ENCODE results near the gene EFNA5.

Gene EFNA5

DNA sequence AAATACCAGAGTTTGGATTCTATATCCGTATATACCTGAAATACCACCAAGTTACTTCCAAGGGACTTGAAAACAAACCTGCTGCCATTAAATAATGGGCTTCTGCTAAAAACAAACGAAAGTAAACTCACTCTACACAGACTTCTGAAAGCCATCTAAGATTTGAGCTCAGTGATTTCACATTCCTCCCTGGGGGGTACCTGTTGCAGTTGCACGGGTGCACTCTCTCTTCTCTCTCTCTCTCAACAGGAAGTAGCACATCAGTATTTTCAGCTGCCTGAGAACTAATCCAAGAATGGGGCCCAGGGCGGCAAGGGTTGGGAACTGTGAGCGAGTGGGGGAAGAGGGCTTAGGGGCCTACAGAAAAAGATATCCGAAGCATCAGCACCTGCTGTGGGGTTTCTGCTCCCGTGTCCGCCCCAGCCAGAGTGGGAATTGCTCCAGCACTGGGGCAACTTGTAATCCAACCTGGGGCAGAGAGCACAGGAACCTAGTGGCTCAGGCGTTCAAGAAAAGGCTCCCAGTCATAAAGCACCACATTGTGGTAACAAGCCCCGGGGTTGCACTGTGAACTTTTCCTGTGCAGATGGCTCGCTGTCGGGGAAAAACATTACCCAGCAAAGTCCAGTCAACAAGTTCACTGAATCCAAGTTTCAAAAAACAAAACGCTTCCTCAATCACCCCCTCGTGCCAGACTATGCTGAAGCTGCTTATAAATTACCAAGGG, 99.8 kb downstream of the EFNA5 start:
- DNase-seq (ENCODE audit: low spot score), result peak; percentile 32

- no peak for DNase-seq (ENCODE audit: low spot score)
Observed at GRCh38 chr5:107570181-107570580, 100.6 kb downstream of the EFNA5 start.

- DNase-seq (ENCODE audit: low spot score), result no peak
Observed at GRCh38 chr5:107567901-107568671, 102.7 kb downstream of the EFNA5 start.

DNA sequence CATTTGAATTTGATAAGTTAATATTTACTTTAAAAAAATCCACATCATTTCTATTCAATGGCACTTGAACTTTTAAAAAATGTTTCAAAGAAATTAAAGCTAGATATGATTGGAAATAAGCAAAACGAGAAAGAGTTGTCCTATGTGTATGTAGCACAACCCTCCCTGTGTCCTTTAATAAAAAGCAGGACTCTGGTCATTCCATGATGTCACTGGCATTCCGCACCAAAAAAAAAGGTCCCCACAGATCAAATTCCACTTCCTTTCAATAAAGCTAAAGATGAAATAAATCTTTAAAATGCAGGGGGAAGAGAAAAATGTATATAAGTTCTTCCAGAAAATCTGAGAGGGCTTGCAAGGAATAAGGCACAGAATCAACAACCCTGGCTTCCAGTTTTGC, 103.8 kb downstream of the EFNA5 start:
- no peak for DNase-seq (ENCODE audit: low spot score)

- DNase-seq (ENCODE audit: low spot score), result no peak
Observed at GRCh38 chr5:107565791-107566767, 104.7 kb downstream of the EFNA5 start.

- no peak for DNase-seq (ENCODE audit: low spot score)
Observed at GRCh38 chr5:107564931-107565372, 105.8 kb downstream of the EFNA5 start.

- DNase-seq (ENCODE audit: low spot score), result no peak
Observed at GRCh38 chr5:107563959-107564544, 106.7 kb downstream of the EFNA5 start.

DNA sequence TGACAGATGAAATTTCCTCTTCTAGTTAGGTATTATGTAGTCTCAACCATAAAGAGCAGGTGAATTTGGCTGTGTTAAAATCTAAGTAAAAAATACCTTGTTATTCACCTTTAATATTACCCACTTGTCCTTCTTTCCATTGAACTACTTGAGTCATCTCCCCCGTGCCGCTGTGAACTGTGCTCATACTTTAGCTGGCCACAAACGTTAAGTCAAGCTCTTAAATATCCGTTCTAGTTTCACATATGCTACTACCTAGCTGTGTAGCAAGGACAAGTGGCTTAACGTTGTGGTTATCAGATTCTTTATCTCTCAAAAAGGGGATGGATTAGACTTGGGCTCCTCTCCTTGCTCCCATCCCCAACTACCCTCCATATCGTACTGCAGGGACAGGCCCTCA, 110.4 kb downstream of the EFNA5 start:
- DNase-seq (ENCODE audit: low spot score), result no peak

GRCh38 chr5:107558823-107559375, 111.8 kb downstream of the EFNA5 start:
- no peak for DNase-seq (ENCODE audit: low spot score)

DNA sequence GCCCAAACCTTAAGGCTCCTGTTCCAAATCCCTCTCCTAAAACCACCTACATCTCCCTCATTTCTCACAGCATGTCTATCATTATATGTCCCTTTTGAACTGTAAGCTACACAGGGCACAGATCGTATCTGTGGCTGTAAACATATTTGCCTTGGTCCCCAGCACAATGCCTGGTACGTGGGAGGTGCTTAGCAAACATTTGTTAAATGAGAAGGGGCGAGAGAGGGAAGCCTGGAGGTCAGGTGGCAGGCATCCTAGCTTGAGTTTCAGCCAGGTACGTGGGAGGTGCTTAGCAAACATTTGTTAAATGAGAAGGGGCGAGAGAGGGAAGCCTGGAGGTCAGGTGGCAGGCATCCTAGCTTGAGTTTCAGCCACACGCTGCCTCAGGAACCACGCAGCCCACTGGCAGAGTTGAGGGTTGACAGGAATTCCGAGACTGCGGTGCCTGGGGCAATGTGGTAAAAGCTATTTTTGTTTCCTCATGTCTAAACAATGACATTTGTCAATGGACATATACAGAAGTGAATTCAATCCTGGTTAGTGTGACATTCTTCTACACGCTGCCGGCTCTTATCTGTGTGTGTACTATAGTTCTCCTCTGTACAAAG, 113.6 kb downstream of the EFNA5 start:
- DNase-seq (ENCODE audit: low spot score), result no peak

DNA sequence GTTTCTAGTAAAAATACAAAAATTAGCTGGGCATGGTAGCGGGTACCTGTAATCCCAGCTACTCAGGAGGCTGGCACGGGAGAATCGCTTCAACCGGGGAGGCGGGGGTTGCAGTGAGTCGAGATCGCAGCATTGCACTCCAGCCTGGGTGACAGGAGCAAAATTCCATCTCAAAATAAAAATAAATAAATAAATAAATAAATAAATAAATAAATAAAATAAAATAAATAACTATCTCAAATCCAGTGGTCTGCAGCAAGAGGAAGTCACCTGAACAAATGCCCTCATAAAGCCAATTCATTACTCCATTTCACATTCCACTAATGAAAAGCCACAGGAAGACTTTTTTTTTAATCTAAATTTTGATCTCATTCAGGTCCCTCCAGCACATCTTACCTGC, 114.2 kb downstream of the EFNA5 start:
- DNase-seq (ENCODE audit: low spot score), result no peak

GRCh38 chr5:107555425-107556090, 115.2 kb downstream of the EFNA5 start:
- no peak for DNase-seq (ENCODE audit: low spot score)

DNA sequence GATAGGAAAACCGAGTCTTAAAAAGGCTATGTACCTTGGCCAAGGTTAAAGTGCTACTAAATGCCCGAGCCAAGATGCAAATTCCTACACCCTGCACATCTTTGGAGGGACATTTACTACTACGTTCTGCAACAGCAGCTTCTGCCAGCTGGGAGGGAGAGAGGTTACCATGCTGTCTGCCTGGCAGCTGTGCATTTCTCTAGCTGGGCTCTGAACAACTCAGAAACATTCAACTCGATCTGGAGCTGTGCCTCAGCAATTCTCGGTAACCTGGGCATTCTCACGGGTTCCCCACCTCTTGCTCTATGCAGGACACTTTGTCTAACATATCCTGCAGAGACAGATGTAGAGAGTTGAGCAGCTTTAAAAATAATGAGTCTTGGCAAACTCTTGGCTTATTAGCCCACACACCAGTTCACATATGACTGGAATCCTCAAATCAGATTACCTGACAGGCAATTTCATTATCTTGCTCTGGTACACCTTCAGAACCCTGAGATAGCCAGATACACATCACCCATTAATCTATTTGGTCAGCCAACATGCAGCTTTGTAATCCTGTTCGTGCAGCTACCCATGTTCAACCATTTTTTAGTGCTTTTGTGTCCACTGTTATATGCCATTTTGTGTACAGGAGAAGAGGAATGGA, 115.8 kb downstream of the EFNA5 start:
- DNase-seq (ENCODE audit: low spot score), result no peak

GRCh38 chr5:107553117-107553555, 117.6 kb downstream of the EFNA5 start:
- DNase-seq (ENCODE audit: low spot score), result no peak

DNA sequence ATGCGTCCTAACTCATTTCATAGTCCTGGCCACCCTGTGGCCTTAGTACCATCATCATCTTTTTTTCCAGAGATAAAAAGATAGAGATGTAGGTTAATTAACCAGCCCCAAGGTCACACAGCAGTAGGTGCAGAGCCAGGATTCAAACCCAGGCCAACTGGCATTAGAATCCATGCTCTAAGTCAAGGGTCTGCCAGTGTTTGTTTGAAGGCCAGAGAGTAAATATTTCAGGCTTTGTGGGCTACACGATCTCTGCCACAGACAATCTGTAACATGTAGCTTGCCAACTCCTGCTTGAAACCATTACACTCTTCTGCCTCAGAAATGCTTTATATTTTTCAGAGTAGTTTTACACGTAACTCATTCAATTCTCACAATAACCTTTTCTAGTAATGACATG, 119.6 kb downstream of the EFNA5 start:
- DNase-seq (ENCODE audit: low spot score), result no peak

DNA sequence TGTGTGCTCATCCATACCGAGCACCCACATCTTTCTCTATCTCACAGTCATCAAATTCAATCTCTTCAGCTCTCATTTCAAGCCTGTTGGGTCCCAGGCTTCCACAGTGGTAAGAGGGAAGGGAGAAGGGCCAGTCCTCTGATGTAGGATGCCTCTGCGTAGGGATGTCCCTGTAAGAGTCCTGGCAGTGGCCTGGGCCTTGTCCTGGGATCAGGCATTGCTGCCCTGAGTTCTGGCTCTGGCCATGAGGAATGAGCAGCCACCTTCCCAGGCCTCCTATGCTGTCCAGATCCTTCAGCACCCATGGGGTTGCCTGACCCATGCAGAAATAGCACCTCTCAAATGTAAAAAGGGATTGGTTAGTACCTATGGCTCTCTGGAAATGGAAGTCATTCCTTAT, 121.2 kb downstream of the EFNA5 start:
- no peak for DNase-seq (ENCODE audit: low spot score)

- DNase-seq (ENCODE audit: low spot score), result no peak
Observed at GRCh38 chr5:107548477-107548876, 122.3 kb downstream of the EFNA5 start.

GRCh38 chr5:107546719-107547118, 124.0 kb downstream of the EFNA5 start:
- DNase-seq (ENCODE audit: low spot score), result no peak

DNA sequence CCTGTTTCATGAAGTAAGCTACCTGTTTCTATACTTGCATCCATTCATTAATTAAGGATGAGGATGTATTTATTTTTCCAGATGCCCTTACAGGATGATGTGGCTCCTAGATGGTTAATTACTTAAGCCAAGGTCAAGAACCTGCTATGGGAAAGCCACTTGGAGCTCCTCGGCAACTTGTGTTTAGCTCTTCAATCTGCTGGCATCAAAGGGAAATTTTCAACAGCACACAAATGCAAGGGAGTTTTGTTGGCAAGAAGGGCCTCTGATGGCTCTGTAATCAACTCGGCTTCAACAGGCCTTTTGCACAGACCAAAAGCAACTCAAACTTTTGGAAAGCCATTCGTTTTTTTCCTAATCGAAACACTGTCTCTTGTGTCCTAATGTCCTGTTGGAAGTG, 125.3 kb downstream of the EFNA5 start:
- DNase-seq (ENCODE audit: low spot score), result no peak

DNA sequence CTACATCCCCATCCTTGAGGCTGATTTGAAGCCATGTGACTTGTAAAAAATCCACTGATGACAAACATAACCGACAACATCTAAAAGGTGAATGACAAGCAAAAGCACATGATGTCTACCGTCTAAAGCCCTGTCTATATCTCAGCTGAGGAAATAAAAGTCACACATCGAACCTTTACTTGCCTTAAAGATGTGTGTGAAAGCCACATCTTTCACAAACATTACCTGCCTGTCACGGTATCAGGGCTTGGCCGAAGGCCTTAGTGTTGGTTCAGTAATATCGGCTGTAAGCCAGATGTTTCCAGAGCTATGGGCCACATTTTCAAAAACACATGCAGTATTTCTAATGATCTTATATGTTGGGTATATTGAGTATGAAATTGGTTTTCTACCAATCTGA, 125.8 kb downstream of the EFNA5 start:
- DNase-seq (ENCODE audit: low spot score), result no peak

Data from CD4-positive, alpha-beta T cell treated with Interleukin-2 at 100 ng/mL for 4 hours (primary cell).